Pancreas (tissue), 10 donors: Measurements from ENCODE around the gene GABBR2. TPM values are rescaled to one million over a fixed set of nuclear protein-coding genes. Genes with fewer than 3 reads are reported as not detected.

Experiments
- ATAC-seq, 4 donors: fragments of 200-7000 bp; cut with Tn5 transposase; one replicate each; pipeline versions ENCODE4 v1.8.0 to v1.9.1; 2020; ENCODE audit warnings: mild to moderate bottlenecking in 4 of 4, moderate library complexity in 4 of 4
- DNase-seq, 6 donors: peaks; one replicate each; pipeline ENCODE4 v3.0.0-alpha.2; 2020
- FAIRE-seq: peaks from 2 replicates; lab custom pipeline; 2012; peaks lifted over from hg19 to GRCh38; lab: Jason Lieb, UNC
- H3K27ac ChIP-seq, 4 donors: fragments of 200-600 bp; sonication (generic); 1 replicate in 3 of 4; 2 replicates in 1 of 4; pipeline versions ENCODE4 v1.5.0 to v1.8.0; 2020
- H3K27me3 ChIP-seq, 4 donors: fragments of 200-600 bp; one replicate each; pipeline ENCODE4 v1.8.0; 2021
- H3K36me3 ChIP-seq, 3 donors: fragments of 200-600 bp; sonication (generic) in 1 of 3; one replicate each; pipeline versions ENCODE4 v1.5.0 to v1.8.0; 2020 to 2021
- H3K4me1 ChIP-seq, 3 donors: fragments of 200-600 bp; one replicate each; pipeline ENCODE4 v1.8.0; 2021
- H3K4me3 ChIP-seq, 4 donors: fragments of 200-600 bp; sonication (generic) in 2 of 4; one replicate each; pipeline versions ENCODE4 v1.5.0 to v1.8.0; 2020 to 2021
- H3K9me3 ChIP-seq, 4 donors: fragments of 200-600 bp; one replicate each; pipeline ENCODE4 v1.8.0; 2021
- CTCF ChIP-seq, 4 donors: fragments of 200-600 bp; sonication (generic) in 3 of 4; IDR thresholded peaks; one replicate each; pipeline versions ENCODE4 v1.5.0 to v1.8.0; 2021; ENCODE audit warnings: antibody characterized with exemption in 4 of 4
- WGBS, 2 donors: extraction: QIAGEN DNeasy Blood & Tissue Kit; methylation state at CpG; one replicate each; pipeline ENCODE4 v1.1.7; 2013; 5-methylcytosine and 5-hydroxymethylcytosine counted together
- intact Hi-C, 3 donors: fragments of 100-400 bp; cut with DNase I; formaldehyde crosslinking; loops; one replicate each; pipeline versions ENCODE4 v1.11.1 to v1.14.2; 2022
- polyA plus RNA-seq, 2 donors: library from polyadenylated mRNA; stranded (reverse); fragments of 200-250 nt; gene quantifications; one replicate each; pipeline ENCODE4 v1.2.3, GENCODE V29; 2013
- total RNA-seq, 6 donors: library from RNA; stranded (reverse); fragmentation: NEBNext Ultra II Directional in 4 of 6; extraction: Animal tissue kit (Norgen Biotek cat#: 25700) in 4 of 6; gene quantifications; one replicate each; pipeline versions ENCODE4 v1.2.1 to v1.2.4, GENCODE V29; 2021 to 2023
- donor health status: healthy with polysubstance abuse.
- donor health status: DM: no; HTN: no; CAD: no; lungs with moderate emphysema.
- donor health status: DM: no; HTN: no; CAD: no.
- donor health status: control.
- donor health status: control.
- donor health status: Bipolar disorder and iron deficiency.
- donor health status: DM: yes; HTN: yes; CAD: no.
- donor health status: DM: no; HTN: no; CAD: no.
- donor health status: DM: no; HTN: no; CAD: no.
- donor health status: DM: yes; HTN: yes; CAD: no.

The GABBR2 gene
- total and polyA plus RNA-seq, 8 donors = 0.04 to 0.14 (median 0.07) TPM; not detected in 4

- no peak overlapping the region for H3K4me3 ChIP-seq
These were observed 136.6 kb downstream of the GABBR2 start for GRCh38 chr9:98572054-98572627.

GRCh38 chr9:98571643-98572042, 137.1 kb downstream of the GABBR2 start:
- DNase-seq (no peak), FAIRE-seq (no peak), ATAC-seq (no peak)
- H3K36me3 ChIP-seq = no peaks in the 10 kb centered on the region
- H3K27ac ChIP-seq = no peak overlapping the region
- WGBS, 2 donors = 87 to 100% methylated on average over 3 of the region's 3 CpGs
- no peaks in the 10 kb centered on the region for H3K9me3 ChIP-seq
- no peaks in the 10 kb centered on the region for H3K27me3 ChIP-seq
- no peaks in the 10 kb centered on the region for H3K4me1 ChIP-seq
- H3K4me3 ChIP-seq = no peak overlapping the region
- no peak for TF ChIP-seq CTCF (IDR thresholded peaks at IDR 0.05)
- intact Hi-C loops = no loop called here

More at GRCh38 chr9:98572054-98572627, 136.6 kb downstream of the GABBR2 start:
- intact Hi-C loops = no loop called here
- no peak for FAIRE-seq
- TF ChIP-seq CTCF (IDR thresholded peaks at IDR 0.05) = no peak
- 71 to 75% methylated on average over 4 of the region's 4 CpGs for WGBS, 2 donors
- Histone ChIP-seq H3K9me3 (no peaks in the 10 kb centered on the region), H3K4me1 (no peaks in the 10 kb centered on the region), H3K27ac (no peak overlapping the region), H3K27me3 (no peaks in the 10 kb centered on the region), H3K36me3 (no peaks in the 10 kb centered on the region)
- no peak for ATAC-seq
- no peak for DNase-seq

- 70 to 72% methylated on average over 12 of the region's 12 CpGs for WGBS, 2 donors
- no peak for FAIRE-seq
- no peaks in the 10 kb centered on the region for H3K27me3 ChIP-seq
- no peak overlapping the region for H3K27ac ChIP-seq
- TF ChIP-seq CTCF (IDR thresholded peaks at IDR 0.05) = no peak
- intact Hi-C loops = no loop called here
- H3K4me1 ChIP-seq = no peaks in the 10 kb centered on the region
- H3K9me3 ChIP-seq = no peaks in the 10 kb centered on the region
- DNase-seq = no peak
- no peak overlapping the region for H3K4me3 ChIP-seq
- no peaks in the 10 kb centered on the region for H3K36me3 ChIP-seq
- ATAC-seq = no peak
These were observed 137.9 kb downstream of the GABBR2 start for GRCh38 chr9:98570663-98571440.

GRCh38 chr9:98570055-98570454, 138.7 kb downstream of the GABBR2 start:
- Histone ChIP-seq H3K36me3 (no peaks in the 10 kb centered on the region), H3K27me3 (no peaks in the 10 kb centered on the region), H3K4me3 (no peak overlapping the region), H3K27ac (no peak overlapping the region), H3K4me1 (no peaks in the 10 kb centered on the region), H3K9me3 (no peaks in the 10 kb centered on the region)
- 80 to 85% methylated on average over 9 of the region's 9 CpGs for WGBS, 2 donors
- DNase-seq (no peak), ATAC-seq (no peak), FAIRE-seq (no peak)
- intact Hi-C loops = no loop called here
- TF ChIP-seq CTCF (IDR thresholded peaks at IDR 0.05) = no peak

GRCh38 chr9:98569491-98569890, 139.2 kb downstream of the GABBR2 start:
- intact Hi-C loops = no loop called here
- no peak for TF ChIP-seq CTCF (IDR thresholded peaks at IDR 0.05)
- no peak for ATAC-seq
- no peaks in the 10 kb centered on the region for H3K4me1 ChIP-seq
- H3K9me3 ChIP-seq = no peaks in the 10 kb centered on the region
- H3K27ac ChIP-seq = no peak overlapping the region
- H3K36me3 ChIP-seq = no peaks in the 10 kb centered on the region
- no peak for DNase-seq
- no peak overlapping the region for H3K4me3 ChIP-seq
- H3K27me3 ChIP-seq = no peaks in the 10 kb centered on the region
- 84 to 94% methylated on average over 4 of the region's 4 CpGs for WGBS, 2 donors
- FAIRE-seq = no peak
